GM18858 (cell line): ENCODE measurements around the gene KDM2A.

Experiments used
- ATAC-seq: cut with Tn5 transposase; IDR thresholded peaks from one replicate; pipeline ENCODE4 v1.9.1; 2021; ENCODE audit not compliant: unreplicated experiment

The KDM2A gene

GRCh38 chr11:67271205-67271540, 152.1 kb downstream of the KDM2A start:
- no peak for ATAC-seq

GRCh38 chr11:67271541-67272284, 152.7 kb downstream of the KDM2A start:
- ATAC-seq = no peak

- ATAC-seq = no peak
Observed at GRCh38 chr11:67272327-67273259, 153.5 kb downstream of the KDM2A start.

- no peak for ATAC-seq
Observed at GRCh38 chr11:67273260-67273990, 154.4 kb downstream of the KDM2A start.

GRCh38 chr11:67274768-67275605, 155.9 kb downstream of the KDM2A start:
- no peak for ATAC-seq

GRCh38 chr11:67275606-67276409, 156.7 kb downstream of the KDM2A start:
- ATAC-seq = no peak

GRCh38 chr11:67276781-67277230, 157.7 kb downstream of the KDM2A start:
- ATAC-seq = peak; percentile 19

- ATAC-seq = peak; percentile 59
Observed at GRCh38 chr11:67277231-67277961, 158.3 kb downstream of the KDM2A start.

- no peak for ATAC-seq
Observed at GRCh38 chr11:67278135-67278938, 159.3 kb downstream of the KDM2A start.

- no peak for ATAC-seq
Observed at GRCh38 chr11:67278939-67279588, 160.0 kb downstream of the KDM2A start.

- no peak for ATAC-seq
Observed at GRCh38 chr11:67279589-67280340, 160.7 kb downstream of the KDM2A start.

- no peak for ATAC-seq
Observed at GRCh38 chr11:67280341-67280787, 161.3 kb downstream of the KDM2A start.

- no peak for ATAC-seq
Observed at GRCh38 chr11:67280788-67281551, 161.9 kb downstream of the KDM2A start.

- no peak for ATAC-seq
Observed at GRCh38 chr11:67281552-67282150, 162.6 kb downstream of the KDM2A start.

GRCh38 chr11:67282155-67282875, 163.3 kb downstream of the KDM2A start:
- ATAC-seq = no peak
